ENCODE results near the gene SLC25A48. TPM values are rescaled to one million over a fixed set of nuclear protein-coding genes. Genes with fewer than 3 reads are reported as not detected.

The SLC25A48 gene
- total and polyA plus RNA-seq, 2 of the 4 experiments (the other 2 are of a cell fraction), result not detected

DNA sequence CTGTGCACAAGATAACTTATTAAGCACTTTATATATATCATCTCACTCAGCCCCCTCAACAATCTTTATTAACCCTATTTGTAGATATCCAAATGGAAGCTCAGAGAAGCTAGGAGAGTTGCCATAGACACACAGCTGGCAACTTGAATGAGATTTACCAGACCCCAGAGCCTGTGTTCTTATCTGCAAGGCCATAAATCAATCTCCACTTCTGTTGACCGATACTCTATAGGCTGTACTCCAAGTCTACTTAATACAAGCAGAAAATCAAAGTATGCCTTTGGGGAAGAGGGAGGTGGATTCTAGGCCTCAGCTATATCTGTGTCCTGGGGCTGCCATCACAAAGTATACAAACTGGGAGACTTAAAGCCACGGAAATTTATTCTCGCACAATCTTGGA, 67.2 kb downstream of the SLC25A48 start:
- H3K18ac ChIP-seq (ENCODE audit: low read depth, low read length), result no peak overlapping the region
- intact Hi-C loops (cut with micrococcal nuclease) (no loop called here), dilution Hi-C loops (cut with HindIII; ENCODE audit: low sequenced_read_pairs, unreplicated experiment) (no loop called here), in situ Hi-C loops (cut with MboI; ENCODE audit: low sequenced_read_pairs) (no loop called here)
- no peak for DNase-seq
- no peak overlapping the region for H3K14ac ChIP-seq (replicated peaks; ENCODE audit: low read depth, low read length)
- H3K4me3 ChIP-seq (ENCODE audit: insufficient read depth, low read depth, low read length), result no peak overlapping the region
- no TSS peak for BruUV-seq (replicated peaks)
- H3K9me1 ChIP-seq (ENCODE audit: insufficient read depth, low read length), result no peaks in the 10 kb centered on the region
- peaks cover 2% of the 10 kb centered on the region; the same call in 1 of the 2 replicates for H3K9me3 ChIP-seq (ENCODE audit: control insufficient read depth, insufficient read depth, low read length)
- H2BK15ac ChIP-seq (ENCODE audit: low read depth, low read length), result no peak overlapping the region
- CTCF ChIA-PET, result no interaction called here
- no peak overlapping the region for H4K8ac ChIP-seq (ENCODE audit: low read depth in 2 of 2, low read length in 2 of 2)
- H3K9ac ChIP-seq (ENCODE audit: low read depth, low read length), result no peak overlapping the region
- no peak overlapping the region for H3K23ac ChIP-seq (ENCODE audit: low read depth, low read length)
- no peak overlapping the region for H4K91ac ChIP-seq (ENCODE audit: insufficient read depth, low read depth, low read length)
- TF ChIP-seq BHLHE40 (IDR thresholded peaks at IDR 0.05; ENCODE audit: low read depth, low read length), result no peak
- TF ChIP-seq, protein P1, sequence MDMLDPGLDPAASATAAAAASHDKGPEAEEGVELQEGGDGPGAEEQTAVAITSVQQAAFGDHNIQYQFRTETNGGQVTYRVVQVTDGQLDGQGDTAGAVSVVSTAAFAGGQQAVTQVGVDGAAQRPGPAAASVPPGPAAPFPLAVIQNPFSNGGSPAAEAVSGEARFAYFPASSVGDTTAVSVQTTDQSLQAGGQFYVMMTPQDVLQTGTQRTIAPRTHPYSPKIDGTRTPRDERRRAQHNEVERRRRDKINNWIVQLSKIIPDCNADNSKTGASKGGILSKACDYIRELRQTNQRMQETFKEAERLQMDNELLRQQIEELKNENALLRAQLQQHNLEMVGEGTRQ (IDR thresholded peaks at IDR 0.05; ENCODE audit: low read depth, low read length), result no peak
- TF ChIP-seq, protein P2, sequence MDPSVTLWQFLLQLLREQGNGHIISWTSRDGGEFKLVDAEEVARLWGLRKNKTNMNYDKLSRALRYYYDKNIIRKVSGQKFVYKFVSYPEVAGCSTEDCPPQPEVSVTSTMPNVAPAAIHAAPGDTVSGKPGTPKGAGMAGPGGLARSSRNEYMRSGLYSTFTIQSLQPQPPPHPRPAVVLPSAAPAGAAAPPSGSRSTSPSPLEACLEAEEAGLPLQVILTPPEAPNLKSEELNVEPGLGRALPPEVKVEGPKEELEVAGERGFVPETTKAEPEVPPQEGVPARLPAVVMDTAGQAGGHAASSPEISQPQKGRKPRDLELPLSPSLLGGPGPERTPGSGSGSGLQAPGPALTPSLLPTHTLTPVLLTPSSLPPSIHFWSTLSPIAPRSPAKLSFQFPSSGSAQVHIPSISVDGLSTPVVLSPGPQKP (IDR thresholded peaks at IDR 0.05; ENCODE audit: borderline replicate concordance, low read depth, low read length), result no peak
- TF ChIP-seq MAZ (IDR thresholded peaks at IDR 0.05; ENCODE audit: borderline replicate concordance, low read depth, low read length), result no peak
- no peak for TF ChIP-seq MAFK (IDR thresholded peaks at IDR 0.05; ENCODE audit: low read depth, low read length)
- TF ChIP-seq MXI1 (IDR thresholded peaks at IDR 0.05; ENCODE audit: borderline replicate concordance, low read depth, low read length), result no peak
- no peak for TF ChIP-seq RCOR1 (IDR thresholded peaks at IDR 0.05; ENCODE audit: insufficient replicate concordance, low read length)
- no peak for TF ChIP-seq CEBPB (IDR thresholded peaks at IDR 0.05; ENCODE audit: low read depth, low read length)
- TF ChIP-seq CHD1 (IDR thresholded peaks at IDR 0.05; ENCODE audit: low read depth, low read length), result no peak
- no peak for TF ChIP-seq SMC3 (IDR thresholded peaks at IDR 0.05; ENCODE audit: low read depth, low read length)
- TF ChIP-seq RAD21 (IDR thresholded peaks at IDR 0.05; ENCODE audit: low read length), result no peak
- no peak for TF ChIP-seq POLR2A (IDR thresholded peaks at IDR 0.05; ENCODE audit: low read depth, low read length)
- TF ChIP-seq RFX5 (IDR thresholded peaks at IDR 0.05; ENCODE audit: low read depth, low read length), result no peak
- no peak for TF ChIP-seq NFE2L2 (IDR thresholded peaks at IDR 0.05; ENCODE audit: low read depth, low read length)
- TF ChIP-seq, protein P3, sequence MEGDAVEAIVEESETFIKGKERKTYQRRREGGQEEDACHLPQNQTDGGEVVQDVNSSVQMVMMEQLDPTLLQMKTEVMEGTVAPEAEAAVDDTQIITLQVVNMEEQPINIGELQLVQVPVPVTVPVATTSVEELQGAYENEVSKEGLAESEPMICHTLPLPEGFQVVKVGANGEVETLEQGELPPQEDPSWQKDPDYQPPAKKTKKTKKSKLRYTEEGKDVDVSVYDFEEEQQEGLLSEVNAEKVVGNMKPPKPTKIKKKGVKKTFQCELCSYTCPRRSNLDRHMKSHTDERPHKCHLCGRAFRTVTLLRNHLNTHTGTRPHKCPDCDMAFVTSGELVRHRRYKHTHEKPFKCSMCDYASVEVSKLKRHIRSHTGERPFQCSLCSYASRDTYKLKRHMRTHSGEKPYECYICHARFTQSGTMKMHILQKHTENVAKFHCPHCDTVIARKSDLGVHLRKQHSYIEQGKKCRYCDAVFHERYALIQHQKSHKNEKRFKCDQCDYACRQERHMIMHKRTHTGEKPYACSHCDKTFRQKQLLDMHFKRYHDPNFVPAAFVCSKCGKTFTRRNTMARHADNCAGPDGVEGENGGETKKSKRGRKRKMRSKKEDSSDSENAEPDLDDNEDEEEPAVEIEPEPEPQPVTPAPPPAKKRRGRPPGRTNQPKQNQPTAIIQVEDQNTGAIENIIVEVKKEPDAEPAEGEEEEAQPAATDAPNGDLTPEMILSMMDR (conservative IDR thresholded peaks at IDR 0.05; ENCODE audit: low read depth, low read length), result no peak
- no peak for TF ChIP-seq FOS (IDR thresholded peaks at IDR 0.05; ENCODE audit: low read depth, low read length)
- no peak for ATAC-seq (ENCODE audit: low read depth)
- H2BK5ac ChIP-seq (ENCODE audit: low read depth, low read length, poor library complexity, severe bottlenecking), result no peak overlapping the region
- H2AK9ac ChIP-seq (replicated peaks; ENCODE audit: low read depth, low read length, poor library complexity), result no peak overlapping the region
- H3K27ac ChIP-seq (ENCODE audit: insufficient read depth, low read length), result no peak overlapping the region
- no peak overlapping the region for H3K4ac ChIP-seq (ENCODE audit: low read depth, low read length)
- no peaks in the 10 kb centered on the region for H4K20me1 ChIP-seq (ENCODE audit: insufficient read depth, low read length)
- H3K27me3 ChIP-seq (ENCODE audit: control insufficient read depth, insufficient read depth, low read length), result peaks cover 32% of the 10 kb centered on the region
- no peak overlapping the region for H2BK20ac ChIP-seq (ENCODE audit: low read depth, low read length)
- no CpG with 5 or more reads among the region's 3 CpGs for WGBS, 2 experiments (ENCODE audit: extremely low coverage in 2 of 2, insufficient read length in 1 of 2)
- H2BK120ac ChIP-seq (ENCODE audit: low read depth, low read length), result no peak overlapping the region
- no peaks in the 10 kb centered on the region for H3K4me1 ChIP-seq (ENCODE audit: control insufficient read depth, insufficient read depth, low read length)
- no peak overlapping the region for H3K56ac ChIP-seq (ENCODE audit: extremely low read depth, insufficient read depth, low read length)
- H2AK5ac ChIP-seq (ENCODE audit: low read depth, low read length), result no peak overlapping the region
- no peak overlapping the region for H3K4me2 ChIP-seq (ENCODE audit: low read depth, low read length)
- H2AFZ ChIP-seq (replicated peaks; ENCODE audit: low read length, poor library complexity), result no peak overlapping the region
- no peak overlapping the region for H4K5ac ChIP-seq (ENCODE audit: low read depth, low read length)
- H3K79me1 ChIP-seq (ENCODE audit: low read depth in 1 of 2, low read length in 2 of 2), result no peaks in the 10 kb centered on the region
- H3K36me3 ChIP-seq (ENCODE audit: control insufficient read depth, insufficient read depth, low read length), result no peaks in the 10 kb centered on the region
- POLR2A ChIA-PET (ENCODE audit: unreplicated experiment), result no interaction called here
